SH-SY5Y (cell line): ENCODE results near the gene TTLL4.

Experiments
- GATA2 ChIP-seq: IDR thresholded peaks from 2 replicates; pipeline ENCODE4 v1.6.1; 2011; ENCODE audit warnings: mild to moderate bottlenecking, low read depth, low read length
- GATA3 ChIP-seq: IDR thresholded peaks from 2 replicates; pipeline ENCODE4 v1.6.1; 2011; ENCODE audit warnings: low read depth, mild to moderate bottlenecking, low read length, moderate library complexity

DNA sequence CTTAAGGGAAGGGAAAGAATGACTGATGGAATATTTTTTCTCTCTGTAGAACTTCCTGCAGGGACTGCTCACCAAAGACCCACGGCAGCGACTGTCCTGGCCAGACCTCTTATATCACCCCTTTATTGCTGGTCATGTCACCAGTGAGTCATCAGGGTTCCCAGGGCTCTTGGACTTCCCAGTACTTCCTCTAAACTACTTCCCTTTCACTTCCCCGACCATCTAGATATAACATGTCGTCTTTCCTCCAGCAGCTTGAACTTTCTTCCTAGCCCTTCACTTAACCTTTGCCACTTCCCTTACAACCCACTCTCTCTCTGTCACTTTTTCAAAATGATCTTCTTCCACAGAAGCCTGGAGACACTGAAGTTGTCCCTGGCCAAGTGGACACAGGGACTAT lies 31.5 kb upstream of the TTLL4 start:
- no peak for TF ChIP-seq GATA2
- TF ChIP-seq GATA3: no peak
